HEK293T (cell line): ENCODE data around the gene INHBE.

Source experiments
- CTCF ChIA-PET: fragments of 350-600 bp; formaldehyde crosslinking; extraction: SDS; loops from one replicate; lab custom pipeline; 2021; ENCODE audit warnings: antibody characterized with exemption, inconsistent platforms; lab: Yijun Ruan, JAX
- POLR2A ChIA-PET: fragments of 350-600 bp; formaldehyde crosslinking; extraction: SDS; loops from one replicate; lab custom pipeline; 2020; ENCODE audit warnings: antibody characterized with exemption, inconsistent platforms; lab: Yijun Ruan, JAX
- DNase-seq: peaks from one replicate; pipeline ENCODE4 v3.0.0; 2012; ENCODE audit warnings: mixed read lengths; ENCODE audit errors: extremely low spot score
- ARNT ChIP-seq: fragments of 450-650 bp; IDR thresholded peaks from 2 replicates; pipeline ENCODE4 v1.6.1; 2017; ENCODE audit warnings: mild to moderate bottlenecking
- BHLHE40 ChIP-seq: fragments of 450-650 bp; IDR thresholded peaks from 2 replicates; pipeline ENCODE4 v1.6.1; 2016; ENCODE audit warnings: mild to moderate bottlenecking, moderate library complexity, borderline replicate concordance
- CTBP1 ChIP-seq: fragments of 450-650 bp; IDR thresholded peaks from 2 replicates; pipeline ENCODE4 v1.6.1; 2016; ENCODE audit warnings: borderline replicate concordance
- ELF4 ChIP-seq: fragments of 450-650 bp; IDR thresholded peaks from 2 replicates; pipeline ENCODE4 v1.6.1; 2017; ENCODE audit warnings: antibody characterized with exemption
- FOXA1 ChIP-seq: fragments of 450-650 bp; IDR thresholded peaks from 2 replicates; pipeline ENCODE4 v1.6.1; 2016; ENCODE audit warnings: mild to moderate bottlenecking
- FOXK2 ChIP-seq: fragments of 450-650 bp; IDR thresholded peaks from 2 replicates; pipeline ENCODE4 v1.6.1; 2016; ENCODE audit warnings: mild to moderate bottlenecking
- FOXM1 ChIP-seq: fragments of 450-650 bp; IDR thresholded peaks from 2 replicates; pipeline ENCODE4 v1.6.1; 2017; ENCODE audit warnings: mild to moderate bottlenecking, borderline replicate concordance
- HDGF ChIP-seq: fragments of 450-650 bp; IDR thresholded peaks from 2 replicates; pipeline ENCODE4 v1.6.1; 2017; ENCODE audit warnings: antibody characterized with exemption, borderline replicate concordance
- L3MBTL2 ChIP-seq: fragments of 450-650 bp; conservative IDR thresholded peaks from 2 replicates; pipeline ENCODE4 v1.6.1; 2016; ENCODE audit warnings: mild to moderate bottlenecking
- LEF1 ChIP-seq: fragments of 450-650 bp; IDR thresholded peaks from 2 replicates; pipeline ENCODE4 v1.6.1; 2017; ENCODE audit warnings: mild to moderate bottlenecking, borderline replicate concordance
- NFRKB ChIP-seq: fragments of 450-650 bp; IDR thresholded peaks from 2 replicates; pipeline ENCODE4 v1.6.1; 2016; ENCODE audit warnings: mild to moderate bottlenecking, moderate library complexity
- PKNOX1 ChIP-seq: fragments of 450-650 bp; IDR thresholded peaks from 2 replicates; pipeline ENCODE4 v1.6.1; 2016
- SP1 ChIP-seq: fragments of 450-650 bp; IDR thresholded peaks from 2 replicates; pipeline ENCODE4 v1.6.1; 2017
- SUZ12 ChIP-seq: fragments of 450-650 bp; IDR thresholded peaks from 2 replicates; pipeline ENCODE4 v1.6.1; 2016; ENCODE audit warnings: mild to moderate bottlenecking
- TARDBP ChIP-seq: fragments of 450-650 bp; IDR thresholded peaks from 2 replicates; pipeline ENCODE4 v1.6.1; 2016
- ZNF384 ChIP-seq: fragments of 450-650 bp; IDR thresholded peaks from 2 replicates; pipeline ENCODE4 v1.6.1; 2016

Gene INHBE

GRCh38 chr12:57456737-57457490 is 1.8 kb downstream of the INHBE start:
- no peak for TF ChIP-seq LEF1
- TF ChIP-seq HDGF = no peak
- TF ChIP-seq ZNF384 = no peak
- no peak for TF ChIP-seq ELF4
- TF ChIP-seq CTBP1 = no peak
- TF ChIP-seq ARNT = no peak
- TF ChIP-seq NFRKB = no peak
- TF ChIP-seq PKNOX1 = no peak
- no peak for TF ChIP-seq FOXA1
- TF ChIP-seq L3MBTL2 = no peak
- no peak for TF ChIP-seq TARDBP
- TF ChIP-seq BHLHE40 = no peak
- no peak for TF ChIP-seq SP1
- no peak for TF ChIP-seq FOXM1
- no peak for TF ChIP-seq FOXK2
- no peak for TF ChIP-seq SUZ12
- DNase-seq = no peak
- CTCF ChIA-PET = interaction anchor here (0.9 to 2.2 kb wide), 7 partner anchors 13 to 214 kb away, joined by 3 to 15 read pairs (median 4); no protein-coding TSS in a partner anchor
- POLR2A ChIA-PET = interaction anchor here (1.1 to 3.4 kb wide), 8 partner anchors 9 to 227 kb away, joined by 3 to 27 read pairs (median 6); partner anchors contain the start of gene SHMT2

GRCh38 chr12:57458665-57459054 is 3.6 kb downstream of the INHBE start:
- ChIA-PET POLR2A (interaction anchor here (0.8 to 2.0 kb wide), 16 partner anchors 11 to 286 kb away, joined by 3 to 11 read pairs (median 3); partner anchors contain the start of genes ARHGAP9, INHBC, SHMT2 and TSPAN31), CTCF (interaction anchor here (0.5 to 1.5 kb wide), 31 partner anchors 10 to 347 kb away, joined by 3 to 10 read pairs (median 3); partner anchors contain the start of gene DDIT3)
- no peak for TF ChIP-seq NFRKB
- no peak for TF ChIP-seq ELF4
- no peak for TF ChIP-seq CTBP1
- TF ChIP-seq LEF1 = no peak
- no peak for TF ChIP-seq HDGF
- TF ChIP-seq FOXA1 = no peak
- TF ChIP-seq SP1 = no peak
- no peak for TF ChIP-seq TARDBP
- no peak for TF ChIP-seq FOXK2
- TF ChIP-seq FOXM1 = no peak
- TF ChIP-seq SUZ12 = no peak
- TF ChIP-seq ZNF384 = no peak
- TF ChIP-seq PKNOX1 = no peak
- no peak for TF ChIP-seq L3MBTL2
- no peak for DNase-seq

GRCh38 chr12:57459055-57459749 is 4.1 kb downstream of the INHBE start:
- TF ChIP-seq ARNT (no peak), TARDBP (no peak), LEF1 (no peak), CTBP1 (0 out of 2 replicates have a peak, but pooled peaks have one; percentile 22), FOXM1 (0 out of 2 replicates have a peak, but pooled peaks have one; percentile 46)
- ChIA-PET POLR2A (interaction anchor here (0.7 to 2.0 kb wide), 17 partner anchors 11 to 285 kb away, joined by 3 to 11 read pairs (median 3); partner anchors contain the start of genes ARHGEF25, INHBC, SHMT2 and TSPAN31), CTCF (interaction anchor here (0.5 to 1.5 kb wide), 30 partner anchors 10 to 347 kb away, joined by 3 to 10 read pairs (median 3); partner anchors contain the start of gene DDIT3)
- peak; percentile 83 for DNase-seq

GRCh38 chr12:57459750-57460467 is 4.8 kb downstream of the INHBE start, which contains the start of gene GLI1:
GLI1 (plus strand) TSS chr12:57459785; CDS start chr12:57463692, 3,907 bp downstream.
- no peak for DNase-seq
- ChIA-PET CTCF (interaction anchor here (0.6 to 1.5 kb wide), 10 partner anchors 9 to 246 kb away, joined by 3 to 10 read pairs (median 3); no protein-coding TSS in a partner anchor), POLR2A (interaction anchor here (0.7 to 2.0 kb wide), 6 partner anchors 26 to 232 kb away, joined by 3 to 11 read pairs (median 3); partner anchors contain the start of genes ARHGEF25 and INHBC)
- TF ChIP-seq BHLHE40 (no peak), FOXA1 (no peak), L3MBTL2 (peak; percentile 47; the same call in 1 of the 2 replicates)

GRCh38 chr12:57460468-57460784 is 5.3 kb downstream of the INHBE start:
- ChIA-PET CTCF (interaction anchor here (0.6 to 0.7 kb wide), 2 partner anchors 17 to 99 kb away, joined by 3 read pairs; no protein-coding TSS in a partner anchor), POLR2A (interaction anchor here (0.8 to 2.0 kb wide), 2 partner anchors 8 to 55 kb away, joined by 3 to 7 read pairs; no protein-coding TSS in a partner anchor)
- TF ChIP-seq HDGF (no peak), NFRKB (no peak), TARDBP (no peak)
- DNase-seq = no peak
